K562 (cell line): ENCODE data around the gene STMP1. TPM values are rescaled to one million over a fixed set of nuclear protein-coding genes. Genes with fewer than 3 reads are reported as not detected.
A peak's percentile ranks its signal among the peaks of the same experiment; 100 is the strongest.

Experiments used
- BDP1 ChIP-seq: IDR thresholded peaks from 3 replicates; pipeline ENCODE4 v1.6.1; 2011; ENCODE audit not compliant: insufficient read length, insufficient read depth
- HDAC1 ChIP-seq, 2 experiments: fragments of 450-650 bp; IDR thresholded peaks; 2 replicates each; pipeline ENCODE4 v1.6.1; 2016 to 2017; ENCODE audit warnings: inconsistent platforms in 1 of 2, mild to moderate bottlenecking in 1 of 2, moderate library complexity in 1 of 2
- ILF3 ChIP-seq: fragments of 450-650 bp; IDR thresholded peaks from 2 replicates; pipeline ENCODE4 v1.6.1; 2018; ENCODE audit warnings: antibody characterized with exemption, mild to moderate bottlenecking, moderate library complexity, borderline replicate concordance
- NR2F6 ChIP-seq: fragments of 450-650 bp; formaldehyde crosslinking; IDR thresholded peaks from 2 replicates; pipeline ENCODE4 v1.4.0; 2020; ENCODE audit warnings: mild to moderate bottlenecking
- SMARCC2 ChIP-seq: fragments of 450-650 bp; IDR thresholded peaks from 2 replicates; pipeline ENCODE4 v1.6.1; 2017; ENCODE audit warnings: antibody characterized with exemption, moderate library complexity, mild to moderate bottlenecking, low read depth
- polyA plus RNA-seq, 8 experiments: library from polyadenylated mRNA; depleted of rRNA in 4 of 8; stranded (reverse) in 5 of 8; unstranded in 3 of 8; fragments of >200 nt; fragmentation: Nextera tagmentation in 2 of 8; fragmentation: Illumina TruSeq in 1 of 8; extraction: Ambion mirVana in 2 of 8; extraction: Trizol in 1 of 8; gene quantifications; 2 replicates each; pipeline versions ENCODE4 v1.2.1 to v1.2.3, GENCODE V29; 2011 to 2014; ENCODE audit warnings: inconsistent platforms in 1 of 8, missing spikeins in 1 of 8
- total RNA-seq, 7 experiments: library from RNA; depleted of rRNA in 6 of 7; stranded (reverse); fragments of >200 nt in 6 of 7; fragmentation: Illumina TruSeq in 2 of 7; extraction: Trizol in 2 of 7; gene quantifications; 2 replicates each; pipeline versions ENCODE4 v1.2.1 to v1.2.3, GENCODE V29; 2011 to 2021; ENCODE audit warnings: low replicate concordance in 1 of 7
- TF ChIP-seq, protein P1 (sequence below): fragments of 450-650 bp; IDR thresholded peaks from 2 replicates; pipeline ENCODE4 v1.6.1; 2014; ENCODE audit warnings: low read depth, mild to moderate bottlenecking, moderate library complexity, borderline replicate concordance
- TF ChIP-seq, protein P2 (sequence below), 2 experiments: fragments of 450-650 bp; formaldehyde crosslinking in 1 of 2; IDR thresholded peaks; 2 replicates each; pipeline versions ENCODE4 v1.4.0 to v1.6.1; 2014 to 2020; ENCODE audit warnings: mild to moderate bottlenecking in 2 of 2, borderline replicate concordance in 1 of 2, low read depth in 1 of 2

The STMP1 gene
- total and polyA plus RNA-seq, 9 of the 15 experiments (the other 6 are each of a cell fraction or from before 2014, with no cell fraction given): 10.6 to 249 (median 56.8) TPM

DNA sequence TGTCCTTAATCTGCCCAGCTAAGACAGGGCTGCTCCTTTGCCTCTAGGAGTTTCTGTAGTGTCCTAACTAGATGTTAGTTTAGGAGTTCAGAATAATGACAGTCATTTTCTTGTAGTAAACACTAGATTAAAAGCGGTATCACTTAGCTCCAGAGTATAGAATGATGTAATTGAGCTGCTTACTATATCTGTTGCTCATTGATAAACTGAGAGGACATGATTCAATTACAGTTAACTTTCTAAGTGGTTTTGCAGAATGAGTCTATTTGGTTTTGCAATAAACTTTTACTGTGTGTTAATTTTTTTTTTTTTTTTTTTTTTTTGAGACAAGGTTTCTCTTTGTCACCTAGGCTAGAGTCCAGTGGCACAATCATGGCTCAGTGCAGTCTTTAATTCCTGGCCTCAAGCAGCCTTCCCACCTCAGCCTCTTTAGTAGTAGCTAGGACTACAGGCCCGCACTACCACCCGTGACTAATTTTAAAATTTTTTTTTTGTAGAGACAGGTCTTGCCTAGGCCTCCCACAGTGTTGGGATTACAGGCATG lies 1.8 kb downstream of the STMP1 start (continued):
- TF ChIP-seq, protein P1, sequence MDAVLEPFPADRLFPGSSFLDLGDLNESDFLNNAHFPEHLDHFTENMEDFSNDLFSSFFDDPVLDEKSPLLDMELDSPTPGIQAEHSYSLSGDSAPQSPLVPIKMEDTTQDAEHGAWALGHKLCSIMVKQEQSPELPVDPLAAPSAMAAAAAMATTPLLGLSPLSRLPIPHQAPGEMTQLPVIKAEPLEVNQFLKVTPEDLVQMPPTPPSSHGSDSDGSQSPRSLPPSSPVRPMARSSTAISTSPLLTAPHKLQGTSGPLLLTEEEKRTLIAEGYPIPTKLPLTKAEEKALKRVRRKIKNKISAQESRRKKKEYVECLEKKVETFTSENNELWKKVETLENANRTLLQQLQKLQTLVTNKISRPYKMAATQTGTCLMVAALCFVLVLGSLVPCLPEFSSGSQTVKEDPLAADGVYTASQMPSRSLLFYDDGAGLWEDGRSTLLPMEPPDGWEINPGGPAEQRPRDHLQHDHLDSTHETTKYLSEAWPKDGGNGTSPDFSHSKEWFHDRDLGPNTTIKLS: no peak; the same call in 1 of the 2 replicates
- TF ChIP-seq ILF3 (no peak; the same call in 1 of the 2 replicates), HDAC1 (IDR thresholded peaks at IDR 0.05) (peak in 1 of 2 experiments; percentile 39; a peak in 1 of 4 replicates), NR2F6 (CRISPR knock-in tag) (no peak), BDP1 (no peak), SMARCC2 (peak; percentile 94)
- TF ChIP-seq, protein P2, sequence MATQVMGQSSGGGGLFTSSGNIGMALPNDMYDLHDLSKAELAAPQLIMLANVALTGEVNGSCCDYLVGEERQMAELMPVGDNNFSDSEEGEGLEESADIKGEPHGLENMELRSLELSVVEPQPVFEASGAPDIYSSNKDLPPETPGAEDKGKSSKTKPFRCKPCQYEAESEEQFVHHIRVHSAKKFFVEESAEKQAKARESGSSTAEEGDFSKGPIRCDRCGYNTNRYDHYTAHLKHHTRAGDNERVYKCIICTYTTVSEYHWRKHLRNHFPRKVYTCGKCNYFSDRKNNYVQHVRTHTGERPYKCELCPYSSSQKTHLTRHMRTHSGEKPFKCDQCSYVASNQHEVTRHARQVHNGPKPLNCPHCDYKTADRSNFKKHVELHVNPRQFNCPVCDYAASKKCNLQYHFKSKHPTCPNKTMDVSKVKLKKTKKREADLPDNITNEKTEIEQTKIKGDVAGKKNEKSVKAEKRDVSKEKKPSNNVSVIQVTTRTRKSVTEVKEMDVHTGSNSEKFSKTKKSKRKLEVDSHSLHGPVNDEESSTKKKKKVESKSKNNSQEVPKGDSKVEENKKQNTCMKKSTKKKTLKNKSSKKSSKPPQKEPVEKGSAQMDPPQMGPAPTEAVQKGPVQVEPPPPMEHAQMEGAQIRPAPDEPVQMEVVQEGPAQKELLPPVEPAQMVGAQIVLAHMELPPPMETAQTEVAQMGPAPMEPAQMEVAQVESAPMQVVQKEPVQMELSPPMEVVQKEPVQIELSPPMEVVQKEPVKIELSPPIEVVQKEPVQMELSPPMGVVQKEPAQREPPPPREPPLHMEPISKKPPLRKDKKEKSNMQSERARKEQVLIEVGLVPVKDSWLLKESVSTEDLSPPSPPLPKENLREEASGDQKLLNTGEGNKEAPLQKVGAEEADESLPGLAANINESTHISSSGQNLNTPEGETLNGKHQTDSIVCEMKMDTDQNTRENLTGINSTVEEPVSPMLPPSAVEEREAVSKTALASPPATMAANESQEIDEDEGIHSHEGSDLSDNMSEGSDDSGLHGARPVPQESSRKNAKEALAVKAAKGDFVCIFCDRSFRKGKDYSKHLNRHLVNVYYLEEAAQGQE (IDR thresholded peaks at IDR 0.05; ENCODE audit: borderline replicate concordance): no peak; the same call in 1 of the 2 replicates
- TF ChIP-seq, protein P2 (CRISPR knock-in tag; IDR thresholded peaks at IDR 0.05; ENCODE audit: low read depth): no peak
